Right lobe of liver (tissue), 6 donors: ENCODE measurements around the gene CLCF1. TPM values are rescaled to one million over a fixed set of nuclear protein-coding genes. Genes with fewer than 3 reads are reported as not detected.

ENCODE experiments used
- ATAC-seq, 4 donors: fragments of 200-7000 bp; cut with Tn5 transposase; one replicate each; pipeline ENCODE4 v1.9.1; 2020; ENCODE audit warnings: mild to moderate bottlenecking in 4 of 4, moderate library complexity in 4 of 4
- DNase-seq, 3 donors: peaks; one replicate each; pipeline ENCODE4 v3.0.0-alpha.2; 2020
- H3K27ac ChIP-seq, 3 donors: fragments of 200-600 bp; one replicate each; pipeline ENCODE4 v1.8.0; 2022
- H3K27me3 ChIP-seq, 2 donors: fragments of 200-600 bp; one replicate each; pipeline ENCODE4 v1.8.0; 2022
- H3K36me3 ChIP-seq, 4 donors: fragments of 200-600 bp; sonication (generic) in 1 of 4; one replicate each; pipeline versions ENCODE4 v1.5.1 to v1.8.0; 2017 to 2022; ENCODE audit warnings: control low read depth in 1 of 4
- H3K4me1 ChIP-seq, 4 donors: fragments of 200-600 bp; sonication (generic) in 1 of 4; one replicate each; pipeline versions ENCODE4 v1.5.1 to v1.8.0; 2017 to 2022; ENCODE audit warnings: control low read depth in 1 of 4
- H3K4me3 ChIP-seq, 3 donors: fragments of 200-600 bp; one replicate each; pipeline ENCODE4 v1.8.0; 2022
- H3K9me3 ChIP-seq, 4 donors: fragments of 200-600 bp; sonication (generic) in 1 of 4; one replicate each; pipeline versions ENCODE4 v1.5.1 to v1.8.0; 2017 to 2022; ENCODE audit warnings: control low read depth in 1 of 4
- CTCF ChIP-seq, 4 donors: fragments of 200-600 bp in 3 of 4; fragments of 450-650 bp in 1 of 4; IDR thresholded peaks; one replicate each; pipeline versions ENCODE4 v1.5.1 to v1.8.0; 2016 to 2022; ENCODE audit warnings: antibody characterized with exemption in 4 of 4, mild to moderate bottlenecking in 2 of 4
- POLR2A ChIP-seq: fragments of 450-650 bp; IDR thresholded peaks from one replicate; pipeline ENCODE4 v1.6.1; 2017; ENCODE audit warnings: antibody characterized with exemption, mild to moderate bottlenecking
- WGBS: methylation state at CpG from one replicate; pipeline ENCODE4 v1.1.6; 2018; ENCODE audit warnings: low coverage, low lambda C conversion rate; ENCODE audit not compliant: insufficient coverage; ENCODE audit errors: missing lambda C conversion rate; 5-methylcytosine and 5-hydroxymethylcytosine counted together
- intact Hi-C, 2 donors: fragments of 100-400 bp; cut with DNase I; formaldehyde crosslinking; loops; one replicate each; pipeline versions ENCODE4 v1.11.2 to v1.14.1; 2022
- total RNA-seq, 6 experiments: library from RNA; depleted of rRNA in 2 of 6; stranded (reverse); fragments of >200 nt in 2 of 6; fragmentation: NEBNext Ultra II Directional in 3 of 6; extraction: Animal tissue kit (Norgen Biotek cat#: 25700) in 3 of 6; gene quantifications; one replicate each; pipeline versions ENCODE4 v1.1.0 to v1.2.4, GENCODE V29; 2016 to 2023
- donor health status: DM: no; HTN: yes; CAD: no.
- donor health status: DM: no; HTN: no; CAD: no.
- donor health status: DM: no; HTN: no; CAD: no.
- donor health status: DM: no; HTN: yes; CAD: no.
- donor health status: DM: no; HTN: yes; CAD: no.

The CLCF1 gene
- total RNA-seq, 6 experiments from 2014 or later, result 0.44 to 3.8 (median 1.3) TPM

GRCh38 chr11:67357831-67358670, 15.3 kb downstream of the CLCF1 start:
- no peak for TF ChIP-seq CTCF (IDR thresholded peaks at IDR 0.05)
- no peak for TF ChIP-seq POLR2A
- Histone ChIP-seq H3K4me1 (peaks cover 0 to 23% (median 12%) of the 10 kb centered on the region in 4 donors), H3K27me3 (no peaks in the 10 kb centered on the region), H3K36me3 (no peaks in the 10 kb centered on the region), H3K4me3 (no peak overlapping the region), H3K27ac (no peak overlapping the region), H3K9me3 (no peaks in the 10 kb centered on the region)
- intact Hi-C loops, result no loop called here
- WGBS, result 89% methylated on average over 10 of the region's 12 CpGs
- DNase-seq (no peak), ATAC-seq (no peak)

- Histone ChIP-seq H3K9me3 (no peaks in the 10 kb centered on the region), H3K4me3 (no peak overlapping the region), H3K27me3 (no peaks in the 10 kb centered on the region), H3K4me1 (peaks cover 0 to 28% (median 15%) of the 10 kb centered on the region in 4 donors), H3K36me3 (no peaks in the 10 kb centered on the region), H3K27ac (peak overlapping the region in 2 of 3 donors; percentile 97 to 98)
- peak; percentile 22 for TF ChIP-seq POLR2A
- TF ChIP-seq CTCF (IDR thresholded peaks at IDR 0.05), result peak; percentile 90 to 94 (median 91)
- WGBS, result 3% methylated on average over 2 of the region's 3 CpGs
- intact Hi-C loops, result no loop called here
- ATAC-seq (peak; percentile 15 to 33 (median 26)), DNase-seq (peak in 2 of 3 donors; percentile 63 to 72)
These were observed 16.4 kb downstream of the CLCF1 start for GRCh38 chr11:67356864-67357561.

GRCh38 chr11:67356387-67356863, 17.0 kb downstream of the CLCF1 start:
- H3K9me3 ChIP-seq, result no peaks in the 10 kb centered on the region
- intact Hi-C loops, result no loop called here
- H3K27me3 ChIP-seq, result no peaks in the 10 kb centered on the region
- 17% methylated on average over 2 of the region's 4 CpGs for WGBS
- no peak for TF ChIP-seq POLR2A
- no peak for TF ChIP-seq CTCF (IDR thresholded peaks at IDR 0.05)
- no peaks in the 10 kb centered on the region for H3K36me3 ChIP-seq
- no peak for ATAC-seq
- H3K27ac ChIP-seq, result peak overlapping the region in 2 of 3 donors; percentile 97 to 98
- no peak overlapping the region for H3K4me3 ChIP-seq
- DNase-seq, result no peak
- peaks cover under 1 to 33% (median 18%) of the 10 kb centered on the region in 4 donors for H3K4me1 ChIP-seq

- no peak overlapping the region for H3K4me3 ChIP-seq
- DNase-seq (no peak), ATAC-seq (no peak)
- intact Hi-C loops, result no loop called here
- H3K27me3 ChIP-seq, result no peaks in the 10 kb centered on the region
- peak overlapping the region; percentile 97 to 99 (median 98) for H3K27ac ChIP-seq
- peaks cover 2 to 39% (median 21%) of the 10 kb centered on the region in 4 donors for H3K4me1 ChIP-seq
- no peaks in the 10 kb centered on the region for H3K9me3 ChIP-seq
- WGBS, result 38% methylated on average over 1 of the region's 4 CpGs
- no peaks in the 10 kb centered on the region for H3K36me3 ChIP-seq
- no peak for TF ChIP-seq POLR2A
- no peak for TF ChIP-seq CTCF (IDR thresholded peaks at IDR 0.05)
These were observed 17.5 kb downstream of the CLCF1 start for GRCh38 chr11:67355794-67356386.
